Kidney tubule cell (primary cell): ENCODE results near the gene PRR15.
"Not testable (repeated sequence)": the region's sequence is repeated elsewhere in the genome, so short reads cannot be mapped to it uniquely, and the experiment has no call there.

ENCODE experiments used
- DNase-seq: peaks from one replicate; pipeline ENCODE4 v3.0.0-alpha.2; 2018; ENCODE audit warnings: low spot score

PRR15 gene

GRCh38 chr7:29563590-29564495 is at the start of gene PRR15:
Gene PRR15, plus strand, starts transcription at chr7:29563835. Its CDS starts 2,495 bp downstream, at chr7:29566330.
- peak; percentile 90 for DNase-seq

- no peak for DNase-seq
Measured at GRCh38 chr7:29516491-29516890, 47.1 kb upstream of the PRR15 start.

- DNase-seq, result no peak
Measured at GRCh38 chr7:29518616-29519015, 45.0 kb upstream of the PRR15 start.

- no peak for DNase-seq
Measured at GRCh38 chr7:29523728-29524127, 39.9 kb upstream of the PRR15 start.

GRCh38 chr7:29527505-29528108 is 36.0 kb upstream of the PRR15 start:
- DNase-seq, result no peak

- not testable (repeated sequence) for DNase-seq
Measured at GRCh38 chr7:29528526-29528925, 35.1 kb upstream of the PRR15 start.

GRCh38 chr7:29538389-29538788 is 25.2 kb upstream of the PRR15 start:
- DNase-seq, result no peak

- DNase-seq, result no peak
Measured at GRCh38 chr7:29539471-29539870, 24.2 kb upstream of the PRR15 start.

- DNase-seq, result peak; percentile 75
Measured at GRCh38 chr7:29547421-29547820, 16.2 kb upstream of the PRR15 start.

- peak; percentile 84 for DNase-seq
Measured at GRCh38 chr7:29548823-29549222, 14.8 kb upstream of the PRR15 start.

- no peak for DNase-seq
Measured at GRCh38 chr7:29552392-29552791, 11.2 kb upstream of the PRR15 start.

GRCh38 chr7:29555061-29555460 is 8.6 kb upstream of the PRR15 start:
- no peak for DNase-seq

- DNase-seq, result no peak
Measured at GRCh38 chr7:29556405-29557195, 7.0 kb upstream of the PRR15 start.

GRCh38 chr7:29557954-29558353 is 5.7 kb upstream of the PRR15 start:
- DNase-seq, result peak; percentile 76

GRCh38 chr7:29561271-29561670 is 2.4 kb upstream of the PRR15 start:
- DNase-seq, result no peak

GRCh38 chr7:29562307-29562706 is 1.3 kb upstream of the PRR15 start:
- no peak for DNase-seq

GRCh38 chr7:29564496-29565223 is 1.0 kb downstream of the PRR15 start:
- peak; percentile 84 for DNase-seq

- no peak for DNase-seq
Measured at GRCh38 chr7:29565224-29565630, 1.6 kb downstream of the PRR15 start.

- DNase-seq, result no peak
Measured at GRCh38 chr7:29565634-29565981, 2.0 kb downstream of the PRR15 start.

GRCh38 chr7:29565982-29566746 is 2.5 kb downstream of the PRR15 start:
- peak; percentile 13 for DNase-seq

- DNase-seq, result peak; percentile 67
Measured at GRCh38 chr7:29567174-29567573, 3.5 kb downstream of the PRR15 start.
